Measurements from ENCODE around the gene ATOH7.
A peak's percentile ranks its signal among the peaks of the same experiment; 100 is the strongest.
"Not testable (repeated sequence)": the region's sequence is repeated elsewhere in the genome, so short reads cannot be mapped to it uniquely, and the experiment has no call there.

ATOH7 gene

DNA sequence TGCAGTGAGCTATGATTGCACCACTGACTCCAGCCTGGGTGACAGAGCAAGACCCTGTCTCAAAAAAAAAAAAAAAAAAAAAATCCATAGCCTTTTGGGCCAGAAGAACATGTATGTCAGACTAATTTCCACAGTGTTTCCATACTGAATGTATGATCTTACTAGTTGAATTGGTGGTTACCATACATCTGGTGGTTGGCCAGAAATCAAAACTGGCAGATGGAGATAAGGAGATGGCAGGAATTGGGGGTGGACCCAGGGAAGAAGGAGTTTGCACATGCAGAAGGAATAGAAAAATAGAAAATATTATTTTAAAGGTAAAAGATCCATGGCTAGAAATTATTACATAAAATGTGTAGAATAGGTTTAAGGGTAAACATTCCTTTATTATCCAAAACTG is 3.7 kb upstream of the ATOH7 start:
- DNase-seq, result no peak

DNA sequence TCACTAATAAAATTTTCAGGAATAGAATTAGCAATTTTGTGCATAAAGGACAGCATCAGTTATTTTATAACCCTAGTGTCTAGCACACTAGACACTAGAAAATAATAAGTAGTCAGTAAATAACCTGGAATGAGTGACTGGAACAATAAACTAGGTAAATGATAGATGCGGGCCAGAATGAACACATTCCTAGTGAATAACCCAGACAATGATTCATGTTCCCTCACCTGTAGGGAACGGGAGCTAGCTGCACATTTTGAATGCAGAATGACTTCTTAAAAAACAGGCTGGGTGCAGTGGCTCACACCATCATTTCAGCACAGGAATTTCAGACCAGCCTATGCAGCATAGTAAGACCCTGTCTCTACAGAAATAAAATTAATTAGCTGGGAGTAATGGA is 3.2 kb upstream of the ATOH7 start:
- DNase-seq, result no peak

GRCh38 chr10:68233046-68233445 is 1.1 kb upstream of the ATOH7 start:
- DNase-seq, result no peak

- DNase-seq, result peak; percentile 3
Measured at GRCh38 chr10:68231106-68231816, 652 bp downstream of the ATOH7 start.

DNA sequence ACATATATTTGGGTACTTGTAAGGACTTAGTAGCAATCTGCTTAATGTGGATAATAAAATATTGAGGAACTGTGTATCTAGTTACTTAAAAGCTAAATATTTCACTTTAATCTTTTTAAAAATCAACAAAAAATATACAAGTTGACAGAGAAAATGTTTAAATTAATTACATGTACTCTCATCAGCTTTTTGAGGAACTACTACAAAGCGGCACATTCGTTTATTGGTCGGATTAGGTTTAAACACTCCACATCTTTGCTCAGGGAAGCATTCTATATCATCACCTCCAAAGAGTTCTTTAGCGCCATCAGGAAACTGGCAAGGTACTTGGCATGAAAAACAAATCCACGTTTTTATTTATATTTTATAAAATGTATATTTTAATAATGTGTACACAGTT is 1.6 kb downstream of the ATOH7 start:
- no peak for DNase-seq

DNA sequence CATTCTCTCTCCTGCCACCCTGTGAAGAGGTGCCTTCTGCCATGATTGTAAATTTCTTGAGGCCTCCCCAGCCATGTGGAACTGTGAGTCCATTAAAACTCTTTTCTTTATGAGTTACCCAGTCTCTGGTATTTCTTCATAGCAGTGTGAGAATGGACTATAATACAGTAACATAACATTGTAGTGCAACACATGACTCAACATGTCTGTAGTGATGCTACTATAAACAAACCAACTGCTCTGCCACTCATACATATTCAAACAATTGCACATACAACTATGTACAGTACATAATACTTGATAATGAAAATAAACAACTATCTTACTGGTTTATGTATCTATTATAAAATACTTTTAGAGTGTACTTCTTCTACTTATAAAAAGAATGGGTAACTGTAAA is 7.1 kb downstream of the ATOH7 start:
- no peak for DNase-seq

DNA sequence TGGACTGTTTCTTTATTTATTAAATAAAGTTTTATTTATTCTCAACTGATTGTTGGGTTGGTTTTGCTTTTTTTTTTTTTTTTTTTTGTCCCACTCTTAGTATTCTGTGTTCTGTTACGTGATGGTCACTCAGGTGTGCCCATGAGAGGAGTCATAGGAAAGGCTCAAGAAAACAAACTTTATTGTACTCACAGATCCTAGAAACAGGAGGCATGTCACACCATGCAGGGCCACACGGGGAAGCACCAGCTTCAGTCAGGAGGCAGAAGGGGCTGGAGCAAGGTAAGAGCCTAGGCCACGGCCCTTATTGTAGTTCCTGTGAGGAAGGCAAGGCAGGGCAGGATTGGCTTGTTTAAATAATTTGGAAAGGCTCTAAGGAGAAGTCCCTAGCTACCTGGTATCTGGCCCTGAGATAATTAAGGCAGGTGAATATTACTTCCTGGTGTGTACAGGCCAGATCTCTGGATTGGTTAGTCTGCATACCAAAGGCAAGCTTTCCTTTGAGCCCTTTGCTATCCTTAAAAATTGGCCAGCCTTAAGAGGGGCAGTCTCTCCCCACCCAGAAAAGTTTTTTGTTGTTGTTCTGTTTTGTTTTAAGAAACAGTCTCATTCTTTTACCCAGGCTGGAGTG is 8.3 kb downstream of the ATOH7 start:
- DNase-seq, result no peak

- DNase-seq, result no peak
Measured at GRCh38 chr10:68222391-68222790, 9.5 kb downstream of the ATOH7 start.

DNA sequence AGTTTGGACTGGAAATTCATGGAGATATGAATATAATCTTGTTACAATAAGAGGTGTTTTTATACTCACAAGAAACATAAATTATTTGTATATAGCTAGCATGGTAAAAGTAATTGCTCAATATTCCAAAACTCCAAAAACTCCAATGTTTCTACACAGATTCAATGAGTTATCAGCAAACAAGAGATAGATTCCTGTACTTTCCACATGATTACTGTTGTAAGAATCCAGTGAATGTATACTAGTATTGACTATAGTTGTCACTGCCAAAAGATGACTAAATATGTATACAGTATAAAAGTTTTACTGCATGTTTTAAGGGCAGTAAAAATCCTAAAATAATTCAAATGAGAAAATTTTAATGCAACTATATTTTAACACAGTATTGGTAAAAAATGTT is 10.7 kb downstream of the ATOH7 start:
- DNase-seq, result no peak

GRCh38 chr10:68218786-68219185 is 13.1 kb downstream of the ATOH7 start:
- DNase-seq, result no peak

- DNase-seq, result no peak
Measured at GRCh38 chr10:68212721-68213352, 19.1 kb downstream of the ATOH7 start.

GRCh38 chr10:68211669-68212068 is 20.2 kb downstream of the ATOH7 start:
- no peak for DNase-seq

- DNase-seq, result no peak
Measured at GRCh38 chr10:68208424-68209042, 23.4 kb downstream of the ATOH7 start.

- DNase-seq, result no peak
Measured at GRCh38 chr10:68202960-68203353, 29.0 kb downstream of the ATOH7 start.

- DNase-seq, result no peak
Measured at GRCh38 chr10:68196701-68197100, 35.2 kb downstream of the ATOH7 start.

- not testable (repeated sequence) for DNase-seq
Measured at GRCh38 chr10:68195776-68196175, 36.1 kb downstream of the ATOH7 start.

DNA sequence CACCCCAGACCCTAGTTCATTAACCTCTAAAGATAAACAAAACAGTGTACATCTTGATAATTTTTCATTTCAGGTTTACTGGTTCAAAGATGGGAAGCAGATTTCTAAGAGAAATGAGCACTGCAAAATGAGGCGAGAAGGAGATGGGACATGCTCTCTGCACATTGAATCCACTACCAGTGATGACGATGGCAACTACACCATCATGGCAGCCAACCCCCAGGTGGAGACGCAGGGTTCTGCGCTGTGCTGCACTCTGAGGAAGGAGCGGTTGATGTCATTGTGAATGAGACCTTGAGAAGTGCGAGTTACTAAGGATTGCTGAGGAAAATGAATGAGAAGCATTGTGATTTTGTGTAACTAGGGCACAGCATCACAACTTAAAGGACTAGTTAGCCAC is 37.6 kb downstream of the ATOH7 start:
- DNase-seq, result no peak

DNA sequence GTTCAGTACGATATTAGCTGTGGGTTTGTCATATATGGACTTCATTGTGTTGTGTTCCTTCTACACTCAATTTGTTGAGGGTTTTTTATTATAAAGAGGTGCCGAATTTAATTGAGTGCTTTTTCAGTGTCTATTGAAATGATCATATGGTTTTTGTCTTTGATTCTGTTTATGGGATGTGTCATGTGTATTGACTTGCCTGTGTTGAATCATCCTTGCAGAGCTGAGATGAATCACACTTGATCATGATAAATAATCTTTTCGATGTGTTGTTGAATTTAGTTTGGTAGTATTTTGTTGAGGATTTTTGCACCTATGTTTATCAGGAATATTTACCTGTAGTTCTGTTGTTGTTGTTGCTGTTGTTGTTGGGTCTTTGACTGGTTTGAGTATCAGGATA is 39.8 kb downstream of the ATOH7 start:
- no peak for DNase-seq

GRCh38 chr10:68188835-68189234 is 43.1 kb downstream of the ATOH7 start:
- DNase-seq, result no peak

- no peak for DNase-seq
Measured at GRCh38 chr10:68185085-68185484, 46.8 kb downstream of the ATOH7 start.

- no peak for DNase-seq
Measured at GRCh38 chr10:68184546-68184945, 47.4 kb downstream of the ATOH7 start.
